Smooth muscle cell of the pulmonary artery (primary cell): ENCODE data around the gene TMUB1. TPM values are rescaled to one million over a fixed set of nuclear protein-coding genes. Genes with fewer than 3 reads are reported as not detected.

Experiments
- total RNA-seq: library from RNA; depleted of rRNA; stranded (reverse); fragments of >200 nt; gene quantifications from 2 replicates; pipeline ENCODE4 v1.2.3, GENCODE V29; 2014

Gene TMUB1
- total RNA-seq = 25.5 and 26.2 TPM in 2 replicates

GRCh38 chr7:151083071-151083823 is at the start of gene TMUB1:
Gene TMUB1 (minus strand): TSS chr7:151083493. CDS start chr7:151082563, 930 bp downstream.

GRCh38 chr7:151085691-151086620 is 2.7 kb upstream of the TMUB1 start, which contains the start of gene AGAP3:
Gene AGAP3 (plus strand): TSS chr7:151086475. CDS start chr7:151086742, 267 bp downstream.

GRCh38 chr7:151080522-151081169 is 2.6 kb downstream of the TMUB1 start, which contains the start of gene FASTK:
Gene FASTK (minus strand): TSS chr7:151080809. CDS start chr7:151080766, 43 bp downstream.

GRCh38 chr7:151059367-151060112 is 23.8 kb downstream of the TMUB1 start, which contains the start of gene SLC4A2:
Gene SLC4A2 (plus strand): TSS chr7:151059589. CDS start chr7:151061988, 2,399 bp downstream.

GRCh38 chr7:151057506-151057988 is 25.7 kb downstream of the TMUB1 start, which contains the start of gene CDK5:
Gene CDK5 (minus strand): TSS chr7:151057897. CDS start chr7:151057848, 49 bp downstream.

GRCh38 chr7:151047976-151048815 is 35.1 kb downstream of the TMUB1 start, which contains the start of gene ASIC3:
Gene ASIC3 (plus strand): TSS chr7:151048531. CDS start chr7:151048886, 355 bp downstream.

Other genes starting within 250 kb of the TMUB1 start
- not detected in 2 replicates for gene AOC1, start 231.0 kb downstream of the TMUB1 start, total RNA-seq
- gene KCNH2, start 105.2 kb downstream of the TMUB1 start, total RNA-seq = 0.13 and 0.79 TPM in 2 replicates
- 0.17 and 0.33 TPM in 2 replicates for gene NOS3, start 92.5 kb downstream of the TMUB1 start, total RNA-seq
- 0.98 and 1.2 TPM in 2 replicates for gene ATG9B, start 59.0 kb downstream of the TMUB1 start, total RNA-seq
- gene ABCB8, start 55.0 kb downstream of the TMUB1 start, total RNA-seq = 34.2 and 37.6 TPM in 2 replicates
- 0.26 TPM in 2 replicates for gene ASIC3, start 35.0 kb downstream of the TMUB1 start, total RNA-seq
- 17.9 and 18.8 TPM in 2 replicates for gene CDK5, start 25.6 kb downstream of the TMUB1 start, total RNA-seq
- gene SLC4A2, start 23.9 kb downstream of the TMUB1 start, total RNA-seq = 88.2 and 137 TPM in 2 replicates
- 75.0 and 92.8 TPM in 2 replicates for gene FASTK, start 2.7 kb downstream of the TMUB1 start, total RNA-seq
- gene AGAP3, start 3.0 kb upstream of the TMUB1 start, total RNA-seq = 31.9 and 61.6 TPM in 2 replicates
- gene GBX1, start 84.2 kb upstream of the TMUB1 start, total RNA-seq = not detected in 2 replicates
- not detected in 2 replicates for gene ASB10, start 103.8 kb upstream of the TMUB1 start, total RNA-seq
- gene H2BK1, start 127.0 kb upstream of the TMUB1 start, total RNA-seq = not detected in 2 replicates
- 40.4 and 54.2 TPM in 2 replicates for gene ABCF2, start 143.7 kb upstream of the TMUB1 start, total RNA-seq
- 123 and 204 TPM in 2 replicates for gene CHPF2, start 149.0 kb upstream of the TMUB1 start, total RNA-seq
- gene SMARCD3, start 165.2 kb upstream of the TMUB1 start, total RNA-seq = 37.1 and 38.7 TPM in 2 replicates